H9 (cell line): ENCODE data around the gene BOD1. TPM values are rescaled to one million over a fixed set of nuclear protein-coding genes. Genes with fewer than 3 reads are reported as not detected.

Experiments used
- DNase-seq: peaks from one replicate; pipeline ENCODE4 v3.0.0-alpha.2; 2017
- H2AFZ ChIP-seq: one replicate; pipeline ENCODE4 v1.6.1; 2013; ENCODE audit warnings: mild to moderate bottlenecking, low read length, control low read depth, moderate library complexity
- H2AK5ac ChIP-seq: 2 replicates; pipeline ENCODE4 v1.6.1; 2013; ENCODE audit warnings: low read length, control low read depth, mixed read lengths; ENCODE audit not compliant: insufficient read length
- H2BK120ac ChIP-seq: one replicate; pipeline ENCODE4 v1.6.1; 2013; ENCODE audit warnings: low read depth, mild to moderate bottlenecking, low read length, control low read depth, inconsistent platforms; ENCODE audit not compliant: poor library complexity, severe bottlenecking
- H2BK12ac ChIP-seq: 2 replicates; pipeline ENCODE4 v1.6.1; 2013; ENCODE audit warnings: low read length, control low read depth, mixed read lengths, low read depth; ENCODE audit not compliant: insufficient read length
- H2BK15ac ChIP-seq: 2 replicates; pipeline ENCODE4 v1.6.1; 2013; ENCODE audit warnings: low read depth, low read length, control low read depth
- H2BK20ac ChIP-seq: one replicate; pipeline ENCODE4 v1.6.1; 2013; ENCODE audit warnings: low read depth, mild to moderate bottlenecking, low read length, control low read depth, inconsistent platforms; ENCODE audit not compliant: poor library complexity, severe bottlenecking
- H2BK5ac ChIP-seq: 2 replicates; pipeline ENCODE4 v1.6.1; 2013; ENCODE audit warnings: low read length, control low read depth, mixed read lengths; ENCODE audit not compliant: insufficient read length
- H3K14ac ChIP-seq: 2 replicates; pipeline ENCODE4 v1.6.1; 2013; ENCODE audit warnings: low read length, control low read depth; ENCODE audit not compliant: insufficient read depth
- H3K18ac ChIP-seq: 2 replicates; pipeline ENCODE4 v1.6.1; 2013; ENCODE audit warnings: low read depth, mild to moderate bottlenecking, mixed read lengths, low read length, control low read depth; ENCODE audit not compliant: insufficient read length
- H3K23ac ChIP-seq: 2 replicates; pipeline ENCODE4 v1.6.1; 2013; ENCODE audit warnings: low read length, control low read depth, mixed read lengths, low read depth; ENCODE audit not compliant: insufficient read length
- H3K23me2 ChIP-seq: 2 replicates; pipeline ENCODE4 v1.6.1; 2013; ENCODE audit warnings: low read depth, mild to moderate bottlenecking, mixed read lengths, low read length, control low read depth; ENCODE audit not compliant: insufficient read length, poor library complexity, severe bottlenecking
- H3K27ac ChIP-seq: 2 replicates; pipeline ENCODE4 v1.5.1; 2013; ENCODE audit warnings: low read length, control low read depth, mixed read lengths, low read depth; ENCODE audit not compliant: insufficient read length
- H3K27me3 ChIP-seq: 2 replicates; pipeline ENCODE4 v1.6.1; 2013; ENCODE audit warnings: low read length, control low read depth, inconsistent platforms; ENCODE audit not compliant: insufficient read depth
- H3K4ac ChIP-seq: 2 replicates; pipeline ENCODE4 v1.6.1; 2013; ENCODE audit warnings: low read depth, mild to moderate bottlenecking, control low read depth, inconsistent platforms, low read length, moderate library complexity
- H3K4me1 ChIP-seq: 2 replicates; pipeline ENCODE4 v1.6.1; 2013; ENCODE audit warnings: low read length, control low read depth, inconsistent platforms; ENCODE audit not compliant: insufficient read depth
- H3K4me2 ChIP-seq: 2 replicates; pipeline ENCODE4 v1.6.1; 2013; ENCODE audit warnings: low read length, control low read depth, mixed read lengths; ENCODE audit not compliant: insufficient read length, insufficient read depth
- H3K56ac ChIP-seq: 2 replicates; pipeline ENCODE4 v1.6.1; 2013; ENCODE audit warnings: low read depth, mild to moderate bottlenecking, mixed read lengths, low read length, control low read depth; ENCODE audit not compliant: insufficient read length
- H3K79me1 ChIP-seq: 2 replicates; pipeline ENCODE4 v1.6.1; 2013; ENCODE audit warnings: low read depth, mild to moderate bottlenecking, moderate library complexity, low read length, control low read depth, inconsistent platforms; ENCODE audit not compliant: insufficient read depth, poor library complexity, severe bottlenecking
- H3K79me2 ChIP-seq: 2 replicates; pipeline ENCODE4 v1.6.1; 2013; ENCODE audit warnings: low read length, control low read depth, inconsistent platforms; ENCODE audit not compliant: insufficient read depth
- H3K9ac ChIP-seq: 2 replicates; pipeline ENCODE4 v1.6.1; 2013; ENCODE audit warnings: low read length, control low read depth, mixed read lengths; ENCODE audit not compliant: insufficient read length; ENCODE audit errors: extremely low read depth
- H3K9me3 ChIP-seq: one replicate; pipeline ENCODE4 v1.6.1; 2013; ENCODE audit warnings: low read depth, low read length, inconsistent platforms; ENCODE audit not compliant: control insufficient read depth
- H3T11ph ChIP-seq: one replicate; pipeline ENCODE4 v1.6.1; 2013; ENCODE audit warnings: mild to moderate bottlenecking, low read length, control low read depth, inconsistent platforms
- H4K20me1 ChIP-seq: one replicate; pipeline ENCODE4 v1.6.1; 2013; ENCODE audit not compliant: control insufficient read depth, insufficient read length, insufficient read depth
- H4K5ac ChIP-seq: 2 replicates; pipeline ENCODE4 v1.6.1; 2013; ENCODE audit warnings: low read depth, mild to moderate bottlenecking, mixed read lengths, low read length, control low read depth; ENCODE audit not compliant: insufficient read length
- H4K8ac ChIP-seq: replicated peaks from 2 replicates; pipeline ENCODE4 v1.6.1; 2013; ENCODE audit warnings: low read length, control low read depth, mixed read lengths, low read depth; ENCODE audit not compliant: insufficient read length
- H4K91ac ChIP-seq: 2 replicates; pipeline ENCODE4 v1.6.1; 2013; ENCODE audit warnings: low read depth, mild to moderate bottlenecking, moderate library complexity, mixed read lengths, low read length, control low read depth; ENCODE audit not compliant: insufficient read length
- H3K27ac Mint-ChIP-seq, 3 experiments: 2 replicates in 2 of 3; 3 replicates in 1 of 3; pipeline ENCODE4 v1.8.0; 2020 to 2021; ENCODE audit warnings: mixed read lengths in 3 of 3, mild to moderate bottlenecking in 1 of 3, moderate library complexity in 1 of 3
- H3K27me3 Mint-ChIP-seq: 2 replicates; pipeline ENCODE4 v1.8.0; 2021; ENCODE audit warnings: low read depth, mild to moderate bottlenecking, moderate library complexity, mixed read lengths
- H3K36me3 Mint-ChIP-seq, 3 experiments: 2 replicates in 2 of 3; 3 replicates in 1 of 3; pipeline ENCODE4 v1.8.0; 2020 to 2021; ENCODE audit warnings: low read depth in 3 of 3, mixed read lengths in 3 of 3; ENCODE audit not compliant: insufficient read depth in 1 of 3
- H3K4me1 Mint-ChIP-seq, 2 experiments: 2 replicates each; pipeline ENCODE4 v1.8.0; 2020; ENCODE audit warnings: mixed read lengths in 2 of 2
- H3K4me3 Mint-ChIP-seq, 2 experiments: 2 replicates in 1 of 2; 3 replicates in 1 of 2; pipeline ENCODE4 v1.8.0; 2020 to 2021; ENCODE audit warnings: mild to moderate bottlenecking in 2 of 2, mixed read lengths in 2 of 2, moderate library complexity in 1 of 2
- H3K9me3 Mint-ChIP-seq, 2 experiments: 2 replicates in 1 of 2; 3 replicates in 1 of 2; pipeline ENCODE4 v1.8.0; 2020; ENCODE audit warnings: mild to moderate bottlenecking in 2 of 2, mixed read lengths in 2 of 2, moderate library complexity in 1 of 2
- CTCF ChIP-seq: fragments of 200-600 bp; sonication (generic); conservative IDR thresholded peaks from 3 replicates; pipeline ENCODE4 v1.8.0; 2021; ENCODE audit warnings: antibody characterized with exemption, mild to moderate bottlenecking
- WGBS: extraction: QIAGEN DNeasy Blood & Tissue Kit; methylation state at CpG from one replicate; pipeline ENCODE4 v1.1.7; 2013; ENCODE audit warnings: missing lambda C conversion rate, low lambda C conversion rate, mixed read lengths; ENCODE audit not compliant: insufficient read length; ENCODE audit errors: extremely low coverage; 5-methylcytosine and 5-hydroxymethylcytosine counted together
- total RNA-seq: library from RNA; stranded (reverse); gene quantifications from 2 replicates; pipeline ENCODE4 v1.2.1, GENCODE V29; 2021

BOD1 gene
- total RNA-seq, 1 experiment from 2014 or later = 121 TPM

GRCh38 chr5:173578947-173579615, 37.4 kb downstream of the BOD1 start:
- no peak for DNase-seq
- no peak overlapping the region for H3K23ac ChIP-seq
- H4K91ac ChIP-seq = no peak overlapping the region
- no peak overlapping the region for H2BK12ac ChIP-seq
- Mint-ChIP-seq H3K4me3 (no peak overlapping the region), H3K4me1 (peaks cover 9 to 19% of the 10 kb centered on the region in 2 experiments), H3K27ac (no peak overlapping the region), H3K36me3 (peaks cover 0 to 10% (median 4%) of the 10 kb centered on the region in 3 experiments; a peak in 5 of 7 replicates), H3K9me3 (peaks cover 13 to 18% of the 10 kb centered on the region in 2 experiments), H3K27me3 (peaks cover 23% of the 10 kb centered on the region)
- no peak overlapping the region for H2AFZ ChIP-seq
- H2AK5ac ChIP-seq = no peak overlapping the region
- no peak overlapping the region for H2BK5ac ChIP-seq
- no peak overlapping the region for H4K5ac ChIP-seq
- H3K79me1 ChIP-seq = no peaks in the 10 kb centered on the region
- no peak overlapping the region for H3K18ac ChIP-seq
- no peak overlapping the region for H3K4ac ChIP-seq
- H3K23me2 ChIP-seq = no peaks in the 10 kb centered on the region
- no peak overlapping the region for H3K9ac ChIP-seq
- H4K8ac ChIP-seq = no peak overlapping the region
- H3K27me3 ChIP-seq = no peaks in the 10 kb centered on the region
- H3K56ac ChIP-seq = no peak overlapping the region
- H3K4me1 ChIP-seq = no peaks in the 10 kb centered on the region
- H2BK20ac ChIP-seq = no peak overlapping the region
- H3K79me2 ChIP-seq = no peaks in the 10 kb centered on the region
- H3T11ph ChIP-seq = no peak overlapping the region
- no peak overlapping the region for H2BK120ac ChIP-seq
- no peak overlapping the region for H2BK15ac ChIP-seq
- no CpG with 5 or more reads among the region's 4 CpGs for WGBS
- H3K27ac ChIP-seq = no peak overlapping the region
- H3K4me2 ChIP-seq = no peak overlapping the region
- no peak for TF ChIP-seq CTCF
- H4K20me1 ChIP-seq = no peaks in the 10 kb centered on the region
- H3K14ac ChIP-seq = no peak overlapping the region
- H3K9me3 ChIP-seq = no peaks in the 10 kb centered on the region
